Stimulated activated CD8-positive, alpha-beta memory T cell treated with anti-CD3 and anti-CD28 coated beads, Interleukin-7, amount 100 ng/mL, for 1 hour (primary cell): ENCODE data around the gene ZHX3.
"Not testable (repeated sequence)": the region's sequence is repeated elsewhere in the genome, so short reads cannot be mapped to it uniquely, and the experiment has no call there.

Source experiments
- DNase-seq, 2 donors: peaks; one replicate each; pipeline ENCODE4 v3.0.0-alpha.2; 2020; ENCODE audit warnings: low read depth in 2 of 2

The ZHX3 gene

DNA sequence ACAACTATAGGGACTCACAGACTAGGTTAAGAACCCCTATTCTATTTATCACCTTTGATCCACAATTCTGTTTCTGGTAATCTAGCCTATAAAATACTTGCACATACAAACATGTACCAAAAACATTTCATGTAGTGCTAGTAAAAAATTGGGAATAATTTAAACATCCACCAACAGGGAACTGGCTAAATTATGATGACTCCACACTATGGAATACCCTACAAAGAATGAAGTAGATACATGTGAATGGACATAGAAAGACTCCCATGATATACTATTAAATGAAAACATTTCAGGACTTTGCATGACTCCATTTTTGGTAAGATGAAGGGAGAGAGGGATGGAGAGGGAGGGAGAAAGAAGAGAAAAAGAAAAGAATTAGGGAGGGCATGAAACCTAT is 58.2 kb downstream of the ZHX3 start:
- no peak for DNase-seq

DNA sequence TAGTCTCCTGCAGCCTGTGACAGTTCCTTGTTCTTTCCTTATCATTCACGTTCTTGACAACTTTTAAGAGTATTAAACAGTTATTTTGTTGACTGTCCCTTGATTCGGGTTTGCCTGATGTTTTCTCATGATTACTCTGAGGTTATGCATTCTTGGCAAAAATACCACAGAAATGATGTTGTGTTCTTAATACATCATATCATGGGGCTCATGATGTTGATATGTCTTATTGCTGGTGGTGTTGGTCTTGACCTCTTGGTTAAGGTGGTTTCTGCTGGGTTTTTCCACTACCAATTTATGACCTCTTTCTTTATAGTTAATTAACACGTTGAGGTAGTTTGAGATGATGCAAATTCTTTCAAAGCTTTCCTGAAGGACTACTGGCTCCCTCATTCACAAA is 59.1 kb downstream of the ZHX3 start:
- no peak for DNase-seq

DNA sequence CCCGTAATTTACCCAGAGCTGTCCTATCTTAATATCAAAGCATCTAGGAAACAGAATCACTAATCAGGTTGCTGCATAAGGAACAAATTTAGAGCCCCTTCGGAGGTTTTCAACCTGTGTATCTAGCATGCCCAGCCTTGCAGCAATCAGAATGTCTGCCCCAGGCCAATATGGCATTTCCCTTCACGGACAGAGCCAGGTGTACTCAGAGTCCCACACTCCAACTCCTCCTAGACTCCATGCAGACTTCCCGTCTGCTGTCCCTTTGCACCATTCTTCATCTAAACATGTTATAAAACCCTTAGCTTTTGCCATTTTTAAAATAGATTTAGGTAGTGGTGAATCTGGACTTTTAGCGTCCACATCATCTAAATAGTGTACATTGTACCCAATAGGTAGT is 61.0 kb downstream of the ZHX3 start:
- DNase-seq, result no peak

DNA sequence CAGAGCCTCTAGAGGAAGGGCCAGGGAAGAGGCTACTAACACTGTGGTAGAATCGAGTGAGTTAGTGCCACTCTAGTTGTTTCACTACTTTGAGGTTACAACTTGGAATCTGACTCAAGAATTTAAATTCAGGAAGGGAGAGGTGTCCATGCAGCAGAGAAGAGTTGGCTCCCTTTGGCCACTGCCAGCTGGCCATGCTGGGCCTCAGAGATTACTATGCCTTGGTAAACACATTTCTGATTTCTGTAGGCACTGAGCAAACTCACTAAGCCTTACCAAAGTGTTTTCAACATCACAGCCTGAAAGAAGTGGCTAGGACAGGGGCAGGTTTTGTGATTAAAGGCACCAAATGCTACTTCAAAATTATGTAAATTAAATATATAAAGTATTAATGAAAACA is 61.9 kb downstream of the ZHX3 start:
- DNase-seq, result no peak

DNA sequence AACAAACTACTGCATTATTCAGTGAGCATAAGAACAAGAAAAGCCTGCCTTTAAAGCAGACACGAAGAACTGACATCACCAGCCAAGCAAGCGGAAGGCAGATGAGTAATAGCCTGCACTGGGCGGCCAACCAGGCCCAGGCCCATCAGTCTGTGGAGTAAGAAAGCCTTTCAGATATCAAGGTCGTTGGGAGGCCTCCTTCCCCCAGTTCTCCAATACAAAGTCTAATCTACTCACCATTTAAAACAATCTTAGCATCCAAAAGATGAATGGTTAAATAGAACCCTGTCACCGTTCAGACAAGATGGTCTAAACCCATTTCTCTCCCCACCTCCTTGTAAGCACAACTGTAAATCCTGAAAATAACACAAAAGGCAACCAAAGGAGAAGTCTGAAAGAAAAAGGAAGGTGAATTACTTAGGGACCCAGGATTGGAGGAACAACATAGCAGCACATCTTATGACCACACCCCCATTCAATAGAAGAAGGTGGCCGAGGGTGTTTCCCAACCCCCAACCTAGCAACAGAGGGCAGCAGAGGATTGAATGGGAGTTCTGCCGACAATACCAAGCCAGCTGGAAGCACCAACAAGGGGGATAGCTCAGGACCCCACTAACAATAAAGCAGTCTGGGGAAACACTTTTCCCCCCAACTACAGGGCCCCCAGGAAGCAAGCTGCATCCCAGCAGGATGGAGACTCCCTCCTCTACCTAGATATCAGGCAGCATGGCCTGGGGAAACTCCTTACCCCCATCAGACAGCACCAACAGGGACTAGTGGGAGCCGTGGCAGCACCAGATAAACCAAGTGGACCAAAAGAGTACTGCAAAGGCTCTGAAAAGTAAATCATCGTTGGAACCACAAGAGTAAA is 67.9 kb downstream of the ZHX3 start:
- no peak for DNase-seq

DNA sequence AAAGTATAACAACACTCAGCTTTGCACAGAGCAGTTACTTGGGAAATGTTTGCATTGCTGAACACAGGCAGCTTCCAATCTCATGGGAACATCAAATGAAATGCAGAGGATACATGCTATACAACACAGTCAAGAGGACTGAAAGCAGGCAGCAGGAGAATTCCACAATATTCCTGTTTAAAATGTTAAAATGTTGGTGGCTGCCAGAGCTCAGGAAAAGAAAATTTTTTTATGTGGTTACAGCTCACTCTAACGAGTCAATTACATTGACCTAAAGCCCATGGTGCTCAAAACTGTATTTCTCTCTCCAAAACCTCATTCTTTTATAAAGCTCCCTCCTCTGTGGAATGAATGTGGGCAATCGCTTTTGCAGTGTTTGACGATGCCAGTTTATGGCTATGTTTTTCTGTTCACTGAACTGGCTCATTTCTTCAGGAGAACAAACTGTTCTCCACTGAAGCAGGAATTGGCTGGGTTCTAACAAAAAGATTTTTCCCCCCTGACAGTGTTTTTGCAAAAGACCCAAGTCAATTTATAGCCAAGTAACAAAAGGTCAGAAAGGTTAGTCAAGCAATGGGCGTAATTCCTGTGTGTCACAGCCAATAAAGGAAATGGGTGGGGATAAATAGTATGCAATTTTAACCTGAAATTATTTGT is 69.0 kb downstream of the ZHX3 start:
- DNase-seq, result no peak

DNA sequence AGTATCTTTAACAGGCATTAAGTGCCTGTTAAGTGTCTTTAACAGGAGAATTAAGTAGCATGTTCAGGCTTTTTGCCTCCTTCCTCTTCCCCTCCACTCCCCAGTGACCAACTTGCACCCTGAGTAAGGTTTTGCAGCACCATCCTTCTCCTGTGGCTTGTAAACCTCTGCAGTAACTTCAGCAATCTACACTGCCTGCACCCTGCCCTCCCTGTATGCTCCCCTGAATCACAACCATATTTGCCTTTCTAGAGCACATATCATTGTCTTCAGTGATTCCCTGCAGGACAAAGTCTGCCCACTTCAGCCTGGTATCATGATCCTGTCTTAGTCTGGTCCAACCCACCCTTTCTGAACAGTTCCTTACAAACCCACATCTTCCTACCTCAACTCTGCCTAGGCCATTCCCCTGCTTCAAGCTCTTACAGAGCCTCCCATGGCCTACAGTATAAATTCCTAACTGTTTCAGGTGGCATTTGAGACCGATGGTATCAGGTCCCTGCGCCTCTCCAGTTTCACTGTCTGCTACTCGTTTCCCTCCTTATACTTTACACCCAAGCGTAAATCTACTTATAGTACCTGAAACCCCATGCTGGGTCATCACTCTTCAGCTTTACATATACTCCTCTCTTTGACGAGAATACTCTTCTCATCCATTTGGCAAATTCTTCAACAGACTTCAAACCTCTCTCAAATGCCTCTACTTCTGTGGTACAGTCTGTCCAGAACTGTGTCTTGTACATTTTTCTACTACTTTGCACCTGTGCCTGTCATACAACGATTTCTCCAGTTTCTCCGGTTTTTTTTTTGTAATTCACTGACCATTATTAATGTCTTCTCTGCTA is 69.8 kb downstream of the ZHX3 start:
- DNase-seq, result no peak

DNA sequence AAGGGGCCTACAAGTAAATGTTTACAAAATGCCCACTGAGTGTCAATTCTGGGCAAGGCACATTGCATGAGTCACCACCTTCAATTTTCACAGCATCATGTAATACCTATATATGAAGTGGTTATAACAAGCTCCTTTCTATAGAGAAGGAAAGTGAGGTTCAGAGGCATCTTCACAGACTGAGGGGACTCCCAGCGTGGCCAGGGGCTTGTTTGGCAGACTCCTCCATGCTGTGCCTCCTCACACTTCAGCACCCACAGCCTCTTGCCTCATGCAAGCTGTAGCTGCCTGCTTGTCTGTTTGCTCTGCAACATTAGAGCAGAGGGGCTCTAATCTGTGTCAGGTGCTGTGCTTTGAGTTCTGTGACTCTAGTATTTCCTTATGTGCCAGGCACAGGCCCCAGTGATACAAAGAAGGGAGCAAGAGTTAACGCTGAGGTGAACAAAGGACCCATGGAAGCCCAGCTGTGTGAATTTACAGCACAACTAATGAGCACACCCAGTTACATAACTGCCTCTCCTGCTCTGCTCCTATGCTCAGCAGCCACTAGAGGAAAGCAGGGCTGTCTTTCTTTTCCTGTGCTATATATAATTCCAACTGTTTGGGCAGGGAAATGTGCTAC is 72.3 kb downstream of the ZHX3 start:
- DNase-seq, result no peak

DNA sequence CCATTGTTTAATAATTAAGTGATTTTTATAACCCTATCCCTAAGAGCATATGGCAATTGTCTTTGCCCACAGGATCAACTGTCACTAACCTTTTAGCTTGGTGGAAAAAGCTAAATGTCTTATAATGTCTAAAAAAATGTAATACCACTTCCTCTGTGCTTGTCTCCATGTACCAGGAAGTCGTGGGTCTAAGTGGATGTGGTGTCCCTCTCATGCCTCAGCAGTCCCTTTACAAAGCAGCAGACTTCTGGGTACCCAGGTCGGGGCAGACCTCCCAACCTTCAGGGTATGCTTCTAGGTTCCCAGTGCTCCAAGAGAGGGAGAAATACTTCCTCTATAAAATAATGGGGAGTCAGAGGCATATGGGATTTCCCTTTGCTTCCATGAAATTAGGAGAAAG is 74.7 kb downstream of the ZHX3 start:
- no peak for DNase-seq

DNA sequence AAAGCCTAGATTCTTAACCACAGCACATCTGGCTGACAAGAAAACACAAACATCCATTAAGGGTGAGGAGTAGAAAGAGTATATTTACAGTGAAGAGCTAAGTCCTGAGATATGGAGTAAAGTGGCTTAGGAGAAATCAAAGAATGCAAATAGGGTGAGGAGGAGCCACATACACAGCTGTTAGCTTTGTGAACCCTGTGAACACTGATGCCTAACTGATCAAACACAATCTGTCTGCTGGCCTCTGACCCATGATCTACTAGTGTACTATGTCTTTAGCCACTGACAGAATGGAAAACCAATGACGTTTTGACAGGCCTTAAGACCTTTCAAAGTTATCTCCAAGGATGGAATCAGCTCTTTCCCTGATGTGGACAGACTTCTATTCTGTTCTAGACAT is 75.2 kb downstream of the ZHX3 start:
- DNase-seq, result no peak

DNA sequence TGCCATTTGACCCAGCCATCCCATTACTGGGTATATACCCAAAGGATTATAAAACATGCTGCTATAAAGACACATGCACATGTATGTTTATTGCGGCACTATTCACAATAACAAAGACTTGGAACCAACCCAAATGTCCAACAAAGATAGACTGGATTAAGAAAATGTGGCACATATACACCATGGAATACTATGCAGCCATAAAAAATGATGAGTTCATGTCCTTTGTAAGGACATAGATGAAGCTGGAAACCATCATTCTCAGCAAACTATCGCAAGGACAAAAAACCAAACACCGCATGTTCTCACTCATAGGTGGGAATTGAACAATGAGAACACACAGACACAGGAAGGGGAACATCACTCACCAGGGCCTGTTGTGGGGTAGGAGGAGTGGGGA is 80.3 kb downstream of the ZHX3 start:
- DNase-seq, result not testable (repeated sequence)

DNA sequence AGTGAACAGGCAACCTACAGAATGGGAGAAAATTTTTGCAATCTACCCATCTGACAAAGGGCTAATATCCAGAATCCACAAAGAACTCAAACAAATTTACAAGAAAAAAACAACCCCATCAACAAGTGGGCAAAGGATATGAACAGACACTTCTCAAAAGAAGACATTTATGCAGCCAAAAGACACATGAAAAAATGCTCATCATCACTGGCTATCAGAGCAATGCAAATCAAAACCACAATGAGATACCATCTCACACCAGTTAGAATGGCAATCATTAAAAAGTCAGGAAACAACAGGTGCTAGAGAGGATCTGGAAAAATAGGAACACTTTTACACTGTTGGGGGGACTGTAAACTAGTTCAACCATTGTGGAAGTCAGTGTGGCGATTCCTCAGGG is 80.7 kb downstream of the ZHX3 start:
- not testable (repeated sequence) for DNase-seq

DNA sequence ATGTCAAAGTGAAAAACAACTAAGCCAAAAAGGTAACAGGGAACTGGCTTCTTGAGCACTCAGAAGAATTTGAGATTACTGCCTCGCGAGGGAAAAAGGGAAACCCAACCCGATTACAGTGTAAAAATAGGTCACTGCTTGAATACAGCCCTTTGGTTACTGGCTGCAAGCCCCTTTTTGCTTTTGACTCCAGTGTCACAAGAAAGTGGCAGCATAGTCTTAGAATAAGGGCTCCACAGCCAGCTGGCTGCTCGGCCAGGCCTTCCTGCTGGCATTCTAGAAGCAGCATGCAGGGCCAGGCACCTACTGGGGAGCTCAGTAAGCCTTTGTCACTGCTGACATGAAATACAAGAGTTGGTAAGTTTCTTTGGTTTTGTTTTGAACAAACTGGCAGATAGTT is 83.0 kb downstream of the ZHX3 start:
- no peak for DNase-seq

DNA sequence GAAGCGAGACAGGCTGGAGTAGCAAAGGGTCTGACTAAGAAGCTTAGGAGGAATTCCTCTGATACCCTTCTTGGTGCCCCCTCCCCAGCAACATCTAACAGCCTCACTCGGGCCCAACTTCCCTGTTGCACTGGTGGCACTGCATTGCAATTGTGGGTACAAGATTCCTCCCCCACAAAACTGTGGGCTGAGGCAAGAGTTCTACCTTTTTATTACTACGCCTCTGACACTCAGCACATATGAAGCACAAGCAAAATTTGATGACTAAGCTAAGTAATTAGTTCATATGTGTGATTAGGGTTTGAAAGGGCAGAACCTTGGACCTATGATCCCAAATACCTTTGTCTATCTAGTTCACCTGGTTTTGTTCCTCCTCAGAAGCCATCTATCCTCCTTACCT is 83.5 kb downstream of the ZHX3 start:
- DNase-seq, result no peak

DNA sequence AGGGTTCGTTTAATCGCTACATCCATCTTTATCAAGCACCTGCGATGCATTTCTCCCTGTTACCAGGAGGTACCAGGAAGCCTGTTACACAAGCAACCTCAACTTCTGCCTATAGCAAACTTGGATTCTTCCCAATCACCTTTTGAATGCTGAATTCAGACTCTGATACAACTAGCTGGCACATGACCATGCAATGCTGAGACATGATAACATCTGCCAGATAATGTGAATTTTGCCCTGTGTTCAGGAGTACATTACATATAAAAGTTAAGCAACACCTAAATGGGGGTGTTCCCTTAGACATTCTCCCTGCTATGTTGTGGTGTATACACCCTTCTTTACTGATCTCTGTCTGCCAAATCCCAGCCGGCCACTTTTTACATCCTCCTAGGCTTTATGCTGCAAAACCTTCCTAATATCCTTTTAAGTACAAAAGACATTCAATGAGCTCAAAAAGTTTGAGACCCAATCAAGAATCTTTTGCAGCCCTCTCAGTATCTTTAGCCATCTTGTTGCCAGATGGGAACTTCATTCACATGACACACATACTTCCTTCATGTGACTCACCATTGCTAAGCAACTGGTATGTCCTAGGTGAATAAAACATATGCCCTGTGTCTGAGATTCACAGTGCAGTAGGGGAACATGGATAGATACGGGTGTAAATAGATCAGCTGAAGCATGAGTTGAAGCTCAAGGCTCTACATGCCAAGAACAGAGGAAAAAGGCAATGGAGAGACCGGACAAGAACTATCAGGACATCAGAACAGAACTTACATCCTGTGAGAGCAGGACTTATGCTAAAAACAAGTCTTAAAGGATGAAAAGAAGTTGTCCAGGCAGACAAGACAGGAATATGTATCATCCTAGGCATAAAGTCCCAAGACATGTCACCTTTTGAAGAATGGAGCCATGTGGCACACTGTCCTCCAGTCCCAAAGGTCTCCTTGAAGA is 84.3 kb downstream of the ZHX3 start:
- no peak for DNase-seq

DNA sequence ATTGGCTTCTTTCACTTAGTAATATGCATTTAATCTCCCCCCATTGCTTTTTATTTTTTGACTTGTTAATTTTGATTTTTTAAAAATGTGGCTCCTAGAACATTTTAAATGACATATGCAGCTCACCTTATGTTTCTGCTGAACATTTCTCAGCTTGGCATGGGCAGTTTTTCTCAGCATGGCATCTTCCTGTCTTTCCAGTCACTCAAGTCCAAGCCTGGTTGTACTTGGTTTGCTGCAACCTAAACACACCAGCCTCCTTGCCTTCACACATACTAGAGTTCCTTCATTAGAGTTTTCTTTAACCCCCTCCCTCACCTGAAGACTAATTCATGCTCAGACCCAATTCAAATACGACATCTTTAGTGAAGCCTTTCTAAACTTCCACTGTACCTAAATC is 86.4 kb downstream of the ZHX3 start:
- DNase-seq, result no peak

DNA sequence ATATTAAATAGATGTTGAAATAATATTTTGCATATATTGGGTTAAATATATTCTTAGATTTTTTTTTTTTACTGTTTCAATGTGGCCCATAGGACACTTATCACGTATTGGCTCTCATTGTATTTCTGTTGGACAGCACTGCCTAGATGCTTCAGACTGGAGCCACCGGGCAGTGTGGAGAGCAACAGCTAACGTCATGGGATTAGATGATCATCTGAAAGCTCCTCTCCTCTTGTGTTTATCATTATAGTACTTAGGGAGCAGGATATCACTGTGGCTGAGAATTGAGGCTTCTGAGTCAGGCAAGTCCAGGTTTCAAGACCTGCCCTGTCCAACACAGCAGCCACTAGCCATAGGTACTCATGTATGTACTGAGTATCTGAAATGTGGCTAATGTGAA is 87.4 kb downstream of the ZHX3 start:
- DNase-seq, result no peak

DNA sequence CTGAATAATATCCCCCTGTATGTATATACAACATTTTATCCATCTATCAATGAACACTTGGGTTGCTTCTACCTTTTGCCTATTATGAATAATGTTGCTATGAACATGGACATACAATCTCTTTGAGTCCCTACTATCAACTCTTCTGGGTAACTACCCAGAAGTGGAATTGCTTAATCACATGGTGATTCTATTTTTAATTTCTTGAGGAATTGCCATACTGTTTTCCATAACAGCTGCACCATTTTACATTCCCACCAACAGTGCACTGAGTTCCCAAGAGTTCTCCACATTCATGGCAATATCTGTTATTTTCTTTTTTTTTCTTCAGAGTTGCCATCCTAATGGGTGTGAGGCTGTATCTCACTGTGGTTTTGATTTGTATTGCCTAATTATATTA is 88.3 kb downstream of the ZHX3 start:
- no peak for DNase-seq

DNA sequence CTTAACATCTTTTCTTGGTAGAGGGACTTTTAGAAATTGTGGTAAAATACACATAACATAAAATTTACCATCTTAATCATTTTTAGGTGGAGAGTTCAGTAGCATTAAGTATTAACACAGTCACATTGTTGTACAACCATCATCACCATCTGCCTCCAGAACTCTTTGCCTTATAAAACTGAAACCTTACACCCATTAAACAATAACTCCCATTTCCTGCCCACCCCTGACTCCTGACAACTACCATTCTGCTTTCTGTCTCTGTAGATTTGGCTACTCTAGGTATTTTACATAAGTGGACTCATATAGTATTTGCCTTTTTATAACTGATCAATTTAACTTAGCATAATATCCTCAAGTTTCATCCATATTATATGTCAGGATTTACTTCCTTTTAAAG is 88.7 kb downstream of the ZHX3 start:
- DNase-seq, result no peak

DNA sequence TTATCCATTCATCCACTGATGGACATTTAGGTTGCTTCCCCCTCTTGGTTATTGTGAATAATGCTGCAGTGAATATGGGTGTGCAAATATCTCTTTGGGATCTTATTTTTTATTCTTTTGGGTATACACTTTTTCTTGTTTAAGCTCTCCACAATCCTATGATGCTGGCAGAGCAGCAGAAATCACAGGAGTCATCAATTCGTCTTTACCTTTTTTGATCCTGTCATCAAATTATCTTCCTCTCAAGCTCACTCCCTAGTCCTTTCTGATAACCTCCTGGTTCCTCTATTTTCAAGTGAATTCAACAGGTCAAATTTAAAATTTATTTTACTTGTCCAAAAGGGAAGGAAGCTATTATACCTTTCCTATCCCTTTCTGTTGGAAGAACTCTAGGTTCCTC is 91.1 kb downstream of the ZHX3 start:
- no peak for DNase-seq

DNA sequence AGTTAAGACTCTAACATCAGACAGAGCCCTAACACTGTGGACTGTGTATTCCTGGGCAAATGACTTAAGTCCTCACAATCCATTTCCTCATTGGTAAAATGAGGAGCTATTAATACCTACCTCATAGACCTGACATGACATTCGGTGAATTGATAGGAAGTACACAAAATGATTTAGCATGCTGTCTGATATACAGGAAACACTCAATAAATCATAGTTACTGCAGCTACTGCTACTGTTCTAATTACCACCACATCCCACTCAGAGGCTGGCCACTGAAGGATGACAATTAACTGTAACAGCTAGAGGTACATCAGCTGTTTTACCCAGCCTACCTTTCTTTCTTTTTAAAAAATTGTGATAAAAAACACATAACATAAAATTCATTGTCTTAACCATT is 92.4 kb downstream of the ZHX3 start:
- no peak for DNase-seq
